PC-9 (cell line): ENCODE results near the gene ACTG1.

ENCODE experiments used
- CTCF ChIP-seq: fragments of 200-600 bp; sonication (generic); conservative IDR thresholded peaks from 2 replicates; pipeline ENCODE4 v1.6.1; 2017; ENCODE audit warnings: mixed run types, antibody characterized with exemption, mild to moderate bottlenecking, moderate library complexity
- EZH2 ChIP-seq: fragments of 200-600 bp; sonication (generic); IDR thresholded peaks from 2 replicates; pipeline ENCODE4 v1.8.0; 2017; ENCODE audit warnings: antibody characterized with exemption, low read depth

GRCh38 chr17:81478119-81478518 is 34.5 kb downstream of the ACTG1 start:
- TF ChIP-seq CTCF (no peak), EZH2 (no peak)
